ENCODE results near the gene NUMA1.

NUMA1 gene

GRCh38 chr11:72014761-72015320 is 65.5 kb downstream of the NUMA1 start:
- no peak for DNase-seq (ENCODE audit: low read depth)

- no peak for DNase-seq (ENCODE audit: low read depth)
These were observed 66.3 kb downstream of the NUMA1 start for GRCh38 chr11:72013765-72014711.

GRCh38 chr11:72012897-72013721 is 67.2 kb downstream of the NUMA1 start:
- DNase-seq (ENCODE audit: low read depth) = no peak

GRCh38 chr11:72012091-72012630 is 68.2 kb downstream of the NUMA1 start:
- no peak for DNase-seq (ENCODE audit: low read depth)

GRCh38 chr11:72010529-72011233 is 69.7 kb downstream of the NUMA1 start:
- no peak for DNase-seq (ENCODE audit: low read depth)

- DNase-seq (ENCODE audit: low read depth) = no peak
These were observed 71.2 kb downstream of the NUMA1 start for GRCh38 chr11:72009156-72009555.

GRCh38 chr11:72008728-72009127 is 71.6 kb downstream of the NUMA1 start:
- DNase-seq (ENCODE audit: low read depth) = no peak

GRCh38 chr11:72007587-72007986 is 72.8 kb downstream of the NUMA1 start:
- DNase-seq (ENCODE audit: low read depth) = no peak

GRCh38 chr11:72007089-72007476 is 73.3 kb downstream of the NUMA1 start:
- no peak for DNase-seq (ENCODE audit: low read depth)

GRCh38 chr11:72006309-72007088 is 73.8 kb downstream of the NUMA1 start:
- no peak for DNase-seq (ENCODE audit: low read depth)

GRCh38 chr11:72005347-72006260 is 74.7 kb downstream of the NUMA1 start:
- no peak for DNase-seq (ENCODE audit: low read depth)

GRCh38 chr11:72004515-72005346 is 75.6 kb downstream of the NUMA1 start:
- DNase-seq (ENCODE audit: low read depth) = no peak

- no peak for DNase-seq (ENCODE audit: low read depth)
These were observed 76.6 kb downstream of the NUMA1 start for GRCh38 chr11:72003776-72004171.

GRCh38 chr11:72002841-72003775 is 77.2 kb downstream of the NUMA1 start:
- no peak for DNase-seq (ENCODE audit: low read depth)

- no peak for DNase-seq (ENCODE audit: low read depth)
These were observed 78.3 kb downstream of the NUMA1 start for GRCh38 chr11:72001834-72002591.

GRCh38 chr11:72001285-72001684 is 79.1 kb downstream of the NUMA1 start:
- no peak for DNase-seq (ENCODE audit: low read depth)
